PC-3 (cell line): ENCODE data around the gene HYDIN. TPM values are rescaled to one million over a fixed set of nuclear protein-coding genes. Genes with fewer than 3 reads are reported as not detected.
"Not testable (repeated sequence)": the region's sequence is repeated elsewhere in the genome, so short reads cannot be mapped to it uniquely, and the experiment has no call there.

Experiments
- ATAC-seq: fragments of 200-7000 bp; cut with Tn5 transposase; 2 replicates; pipeline ENCODE4 v1.9.1; 2020; ENCODE audit warnings: mild to moderate bottlenecking, moderate library complexity
- BruUV-seq: library from RNA; stranded (reverse); fragments of 400-500 nt; replicated peaks from 2 replicates; lab custom pipeline; 2021; lab: Mats Ljungman, UMichigan
- CTCF ChIA-PET: fragments of 300-600 bp; sonication (Branson Sonifier 250); formaldehyde crosslinking; loops from one replicate; lab custom pipeline; 2022; ENCODE audit warnings: antibody characterized with exemption; lab: Charles Lee
- POLR2A ChIA-PET: fragments of 300-600 bp; sonication (Branson Sonifier 250); formaldehyde crosslinking; loops from one replicate; lab custom pipeline; 2022; ENCODE audit warnings: antibody characterized with exemption; ENCODE audit not compliant: unreplicated experiment; lab: Charles Lee
- DNase-seq: peaks from one replicate; pipeline ENCODE4 v3.0.0-alpha.2; 2015
- H2AFZ ChIP-seq: fragments of 300-600 bp; sonication (generic); 2 replicates; pipeline ENCODE4 v1.6.0; 2016; ENCODE audit warnings: antibody characterized with exemption, low read length
- H3F3A ChIP-seq: fragments of 300-600 bp; sonication (generic); one replicate; pipeline ENCODE4 v1.6.0; 2017; ENCODE audit warnings: antibody characterized with exemption, low read length, control low read depth, mild to moderate bottlenecking; ENCODE audit not compliant: unreplicated experiment
- H3K27ac ChIP-seq: fragments of 300-600 bp; sonication (generic); 2 replicates; pipeline ENCODE4 v1.5.1; 2016; ENCODE audit warnings: mild to moderate bottlenecking, low read length
- H3K27me3 ChIP-seq: fragments of 300-600 bp; sonication (generic); 2 replicates; pipeline ENCODE4 v1.6.1; 2016; ENCODE audit warnings: low read length, mixed read lengths
- H3K36me3 ChIP-seq: fragments of 300-600 bp; sonication (generic); 2 replicates; pipeline ENCODE4 v1.6.1; 2016; ENCODE audit warnings: low read depth, mixed run types, low read length, mixed read lengths
- H3K4me1 ChIP-seq: fragments of 300-600 bp; sonication (generic); 2 replicates; pipeline ENCODE4 v1.5.1; 2016; ENCODE audit warnings: low read length; ENCODE audit not compliant: insufficient read depth
- H3K4me2 ChIP-seq: fragments of 300-600 bp; sonication (generic); 2 replicates; pipeline ENCODE4 v1.6.0; 2016; ENCODE audit warnings: low read length
- H3K4me3 ChIP-seq: fragments of 300-600 bp; sonication (generic); 2 replicates; pipeline ENCODE4 v1.5.1; 2016; ENCODE audit warnings: mild to moderate bottlenecking, low read length, mixed read lengths
- H3K79me2 ChIP-seq: fragments of 300-600 bp; sonication (generic); 2 replicates; pipeline ENCODE4 v1.6.1; 2017; ENCODE audit warnings: low read length, mixed read lengths
- H3K9ac ChIP-seq: fragments of 300-600 bp; sonication (generic); 2 replicates; pipeline ENCODE4 v1.6.0; 2016; ENCODE audit warnings: mild to moderate bottlenecking, low read length
- H3K9me2 ChIP-seq: fragments of 300-600 bp; sonication (generic); replicated peaks from 2 replicates; pipeline ENCODE4 v1.6.1; 2016; ENCODE audit warnings: mixed run types, low read length, mixed read lengths
- H3K9me3 ChIP-seq: fragments of 300-600 bp; sonication (generic); 2 replicates; pipeline ENCODE4 v1.6.1; 2016; ENCODE audit warnings: low read length, mixed read lengths
- H4K20me1 ChIP-seq: fragments of 300-600 bp; sonication (generic); 2 replicates; pipeline ENCODE4 v1.6.1; 2016; ENCODE audit warnings: low read length, mixed read lengths
- intact Hi-C: fragments of 100-400 bp; cut with micrococcal nuclease; formaldehyde crosslinking; loops from 2 replicates; pipeline ENCODE4 v1.9.0; 2023
- total RNA-seq: library from RNA; depleted of rRNA; stranded (reverse); fragments of >200 nt; gene quantifications from 2 replicates; pipeline ENCODE4 v1.2.3, GENCODE V29; 2014

The HYDIN gene
- total RNA-seq, 1 experiment from 2014 or later = 0.69 TPM

DNA sequence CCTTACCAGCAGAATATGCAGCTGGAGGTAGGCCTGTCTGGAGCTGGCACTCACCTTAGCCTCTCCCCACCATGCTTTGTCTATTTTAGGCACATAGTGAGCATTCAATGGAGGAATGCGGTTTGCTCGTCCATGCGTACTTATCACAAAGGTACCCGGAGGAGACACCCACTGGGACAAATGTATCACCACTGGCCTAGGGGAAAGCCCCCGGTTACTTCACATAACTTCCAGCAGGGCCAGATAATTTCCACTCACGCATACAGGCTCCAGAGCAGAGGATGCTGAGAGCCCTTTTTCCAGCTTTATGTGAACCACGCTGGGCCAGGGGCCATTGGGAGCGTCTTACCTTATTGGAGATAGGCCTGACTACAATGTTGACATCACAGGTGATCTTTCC, 348.2 kb downstream of the HYDIN start:
- DNase-seq, H3K27me3 ChIP-seq, H3K36me3 ChIP-seq, BruUV-seq, POLR2A ChIA-PET, H3K9me3 ChIP-seq, CTCF ChIA-PET, H3K4me2 ChIP-seq, H3F3A ChIP-seq, H4K20me1 ChIP-seq, H3K9ac ChIP-seq, H3K4me3 ChIP-seq, H3K9me2 ChIP-seq, H3K27ac ChIP-seq, intact Hi-C loops, H2AFZ ChIP-seq, ATAC-seq, H3K4me1 ChIP-seq, H3K79me2 ChIP-seq: not testable (repeated sequence)

DNA sequence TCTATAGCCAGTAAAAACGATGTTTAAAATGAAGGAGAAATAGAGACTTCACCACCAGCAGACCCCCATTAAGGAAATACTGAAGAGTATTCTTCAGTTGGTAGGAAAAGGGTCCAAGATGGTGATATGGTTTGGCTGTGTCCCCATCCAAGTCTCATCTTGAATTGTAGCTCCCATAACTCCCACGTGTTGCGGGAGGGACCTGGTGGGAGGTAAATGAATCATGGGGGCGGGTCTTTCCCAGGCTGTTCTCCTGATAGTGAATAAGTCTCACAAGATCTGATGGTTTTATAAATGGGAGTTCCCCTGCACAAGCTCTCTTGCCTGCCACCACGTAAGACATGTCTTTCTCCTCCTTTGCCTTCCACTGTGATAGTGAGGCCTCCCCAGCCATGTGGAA, 352.6 kb downstream of the HYDIN start:
- H3K36me3 ChIP-seq, H3K27me3 ChIP-seq, H3K4me3 ChIP-seq, CTCF ChIA-PET, H3K4me1 ChIP-seq, BruUV-seq, H3F3A ChIP-seq, H4K20me1 ChIP-seq, H3K79me2 ChIP-seq, H3K9me3 ChIP-seq, POLR2A ChIA-PET, ATAC-seq, intact Hi-C loops, H3K9ac ChIP-seq, H3K9me2 ChIP-seq, H3K4me2 ChIP-seq, H3K27ac ChIP-seq, H2AFZ ChIP-seq, DNase-seq: not testable (repeated sequence)

DNA sequence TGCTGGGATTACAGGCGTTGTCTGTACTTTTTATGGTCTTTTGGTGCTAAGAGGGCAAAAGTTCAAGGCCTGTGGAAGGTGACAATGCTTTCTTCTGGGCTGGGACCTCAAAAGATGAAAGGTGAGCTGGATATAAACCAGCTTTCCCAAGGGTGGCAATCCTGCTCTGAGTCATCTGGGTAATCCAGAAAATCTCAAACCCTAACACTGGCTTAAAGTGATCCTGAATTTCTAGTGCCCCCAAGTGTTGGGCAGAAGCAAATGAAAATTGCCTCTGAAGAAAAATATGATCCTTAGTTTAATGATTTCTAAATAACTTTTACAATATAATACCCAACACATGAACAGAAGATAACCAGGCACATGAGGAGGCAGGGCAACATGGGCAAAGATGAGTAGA, 354.1 kb downstream of the HYDIN start:
- H3K4me1 ChIP-seq, intact Hi-C loops, H3K4me2 ChIP-seq, H3K79me2 ChIP-seq, H3K9me2 ChIP-seq, H2AFZ ChIP-seq, CTCF ChIA-PET, H3K9ac ChIP-seq, H3K9me3 ChIP-seq, H4K20me1 ChIP-seq, H3F3A ChIP-seq, H3K36me3 ChIP-seq, H3K27me3 ChIP-seq, H3K4me3 ChIP-seq, POLR2A ChIA-PET, DNase-seq, H3K27ac ChIP-seq, BruUV-seq: not testable (repeated sequence)
- ATAC-seq = peak; percentile 38; the same call in 1 of the 2 replicates

DNA sequence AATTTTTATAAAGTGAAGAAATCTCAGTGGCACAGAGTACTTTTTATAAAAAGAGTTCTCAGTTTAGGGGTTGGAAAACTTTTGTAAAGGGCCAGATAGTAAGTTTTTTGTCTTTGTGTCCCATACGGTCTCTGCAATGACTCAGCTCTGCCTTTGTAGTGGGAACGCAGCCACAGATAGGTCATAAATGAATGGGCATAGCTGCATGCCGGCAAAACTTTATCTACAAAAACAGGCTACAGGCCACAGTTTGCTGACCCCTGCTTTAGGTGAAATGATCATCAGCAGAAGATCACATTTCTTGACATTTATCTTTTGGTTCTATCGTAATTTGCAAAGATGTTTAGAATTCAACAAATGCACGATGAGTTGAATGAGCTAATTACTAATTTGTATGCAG, 365.8 kb downstream of the HYDIN start:
- intact Hi-C loops, DNase-seq, H3K9me3 ChIP-seq, H3K27me3 ChIP-seq, POLR2A ChIA-PET, H4K20me1 ChIP-seq, BruUV-seq, H3K4me2 ChIP-seq, H3F3A ChIP-seq, H3K4me3 ChIP-seq, ATAC-seq, H3K4me1 ChIP-seq, H3K9me2 ChIP-seq, H3K9ac ChIP-seq, H3K79me2 ChIP-seq, H3K36me3 ChIP-seq, H2AFZ ChIP-seq, CTCF ChIA-PET, H3K27ac ChIP-seq: not testable (repeated sequence)

DNA sequence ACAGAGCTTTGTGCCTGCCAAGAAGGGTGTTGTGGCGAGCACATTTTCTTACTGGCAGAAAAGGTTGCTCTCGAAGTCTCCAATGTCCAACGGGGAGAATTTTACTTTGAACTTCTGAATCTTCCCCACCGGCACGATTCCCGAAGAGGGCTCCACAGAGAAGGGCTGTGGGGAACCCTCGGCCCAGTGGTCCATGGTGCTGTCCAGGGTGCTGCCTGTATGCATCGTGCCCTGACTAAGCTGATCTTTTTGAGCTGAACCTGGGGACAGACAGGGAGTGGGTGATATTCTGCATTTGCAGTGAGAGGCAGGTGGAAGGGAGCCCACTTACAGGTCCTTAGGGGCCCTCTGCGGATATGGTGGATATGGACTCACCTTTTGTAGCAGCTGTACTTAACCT, 368.5 kb downstream of the HYDIN start:
- H3K9me3 ChIP-seq, H2AFZ ChIP-seq, intact Hi-C loops, ATAC-seq, BruUV-seq, H3K9ac ChIP-seq, POLR2A ChIA-PET, H3K79me2 ChIP-seq, H3K27me3 ChIP-seq, H3K27ac ChIP-seq, CTCF ChIA-PET, H3F3A ChIP-seq, DNase-seq, H3K4me2 ChIP-seq, H3K9me2 ChIP-seq, H3K4me3 ChIP-seq, H3K36me3 ChIP-seq, H3K4me1 ChIP-seq, H4K20me1 ChIP-seq: not testable (repeated sequence)

DNA sequence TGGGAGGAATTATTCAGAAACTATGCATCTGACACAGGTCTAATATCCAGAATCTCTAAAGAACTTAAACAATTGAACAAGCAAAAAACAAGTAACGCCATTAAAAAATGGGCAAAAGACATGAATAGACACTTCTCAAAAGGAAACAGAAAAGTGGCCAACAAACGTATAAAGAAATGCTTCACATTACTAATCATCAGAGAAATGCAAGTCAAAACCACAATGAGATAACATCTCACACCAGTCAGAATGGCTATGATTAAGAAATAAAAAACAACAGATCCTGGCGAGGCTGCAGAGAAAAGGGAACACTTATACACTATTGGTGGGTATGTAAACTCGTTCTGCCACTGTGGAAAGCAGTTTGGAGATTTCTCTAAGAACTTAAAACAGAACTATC, 379.2 kb downstream of the HYDIN start:
- H3K4me2 ChIP-seq, H3K79me2 ChIP-seq, H3K9ac ChIP-seq, H3K27me3 ChIP-seq, H2AFZ ChIP-seq, H3K9me2 ChIP-seq, H3F3A ChIP-seq, H3K4me1 ChIP-seq, CTCF ChIA-PET, H3K4me3 ChIP-seq, H3K27ac ChIP-seq, H3K36me3 ChIP-seq, H3K9me3 ChIP-seq, POLR2A ChIA-PET, H4K20me1 ChIP-seq, BruUV-seq, intact Hi-C loops: not testable (repeated sequence)
- ATAC-seq = peak; percentile 61
- DNase-seq = peak; percentile 30

DNA sequence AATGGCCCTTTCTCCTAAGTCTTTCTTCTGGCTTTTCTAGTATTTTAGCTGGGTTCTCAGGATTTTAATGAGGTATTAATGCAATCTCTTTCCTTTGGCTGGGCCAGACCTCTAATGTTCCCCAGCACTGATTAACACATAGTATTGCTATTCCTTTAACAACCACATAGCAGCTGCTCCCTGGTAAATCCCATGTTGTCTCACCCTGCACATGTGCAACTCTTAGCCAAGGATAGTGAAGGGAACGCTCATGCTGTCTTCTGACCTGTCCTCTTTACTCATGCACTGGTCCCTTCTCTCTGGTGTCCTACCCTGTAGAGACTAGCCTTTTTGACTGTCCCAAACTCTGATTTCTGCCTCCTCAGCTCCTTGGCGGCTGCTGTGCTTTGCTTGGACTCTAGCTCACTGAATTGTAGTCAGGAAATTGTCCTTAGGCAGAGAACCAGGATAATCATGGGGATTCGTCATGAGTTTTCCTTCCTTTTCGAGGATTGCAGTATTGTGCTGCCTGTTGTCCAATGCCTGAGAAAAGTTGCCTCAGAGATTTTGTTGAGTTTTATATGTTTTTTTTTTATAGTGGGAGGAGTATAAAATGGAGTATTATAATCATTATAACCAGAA, 406.9 kb downstream of the HYDIN start:
- H3K4me3 ChIP-seq, intact Hi-C loops, H4K20me1 ChIP-seq, H3K9me2 ChIP-seq, H3K4me2 ChIP-seq, H3F3A ChIP-seq, CTCF ChIA-PET, H3K79me2 ChIP-seq, H2AFZ ChIP-seq, H3K9ac ChIP-seq, H3K27me3 ChIP-seq, H3K4me1 ChIP-seq, H3K27ac ChIP-seq, H3K9me3 ChIP-seq, ATAC-seq, POLR2A ChIA-PET, H3K36me3 ChIP-seq, DNase-seq, BruUV-seq: not testable (repeated sequence)
